K562 (cell line): Measurements from ENCODE around the gene CCDC106. TPM values are rescaled to one million over a fixed set of nuclear protein-coding genes. Genes with fewer than 3 reads are reported as not detected.
A peak's percentile ranks its signal among the peaks of the same experiment; 100 is the strongest.

Source experiments
- GTF2E2 ChIP-seq: fragments of 200-800 bp; sonication (Bioruptor generic); IDR thresholded peaks from 2 replicates; pipeline ENCODE4 v1.6.1; 2016; ENCODE audit warnings: missing genetic modification characterization, missing compliant biosample characterization
- MCM7 ChIP-seq, 2 experiments: fragments of 450-650 bp; IDR thresholded peaks; 2 replicates each; pipeline ENCODE4 v1.6.1; 2016 to 2018
- NFATC3 ChIP-seq: fragments of 450-650 bp; IDR thresholded peaks from 2 replicates; pipeline ENCODE4 v1.6.1; 2017; ENCODE audit warnings: mild to moderate bottlenecking
- PPARD ChIP-seq: fragments of 250-450 bp; sonication (Bioruptor Pico); IDR thresholded peaks from 2 replicates; pipeline ENCODE4 v1.8.0; 2022; ENCODE audit warnings: inconsistent platforms, mild to moderate bottlenecking, moderate library complexity
- PRMT5 ChIP-seq: sonication (generic); formaldehyde crosslinking; IDR thresholded peaks from 2 replicates; pipeline ENCODE4 v1.5.0; 2020; ENCODE audit warnings: missing genetic modification reagents
- PTTG1 ChIP-seq: fragments of 450-650 bp; IDR thresholded peaks from 2 replicates; pipeline ENCODE4 v1.6.1; 2016; ENCODE audit warnings: low read depth, mild to moderate bottlenecking, missing genetic modification characterization, missing compliant biosample characterization
- RCOR1 ChIP-seq, 2 experiments: IDR thresholded peaks; 2 replicates each; pipeline ENCODE4 v1.6.1; 2012; ENCODE audit warnings: low read depth in 2 of 2, low read length in 2 of 2, borderline replicate concordance in 1 of 2, improper control_type of control experiment in 1 of 2
- RFX1 ChIP-seq: fragments of 450-650 bp; IDR thresholded peaks from 2 replicates; pipeline ENCODE4 v1.6.1; 2016; ENCODE audit warnings: mild to moderate bottlenecking, moderate library complexity
- RHOXF2B ChIP-seq: fragments of 250-450 bp; sonication (Bioruptor Pico); conservative IDR thresholded peaks from 2 replicates; pipeline ENCODE4 v1.5.1; 2021
- RUNX1 ChIP-seq: sonication (generic); IDR thresholded peaks from 2 replicates; pipeline ENCODE4 v1.6.1; 2016; ENCODE audit warnings: antibody characterized with exemption, low read depth
- SRSF1 ChIP-seq: fragments of 200-400 bp; formaldehyde crosslinking; IDR thresholded peaks from 2 replicates; pipeline ENCODE4 v1.6.1; 2017; ENCODE audit warnings: mild to moderate bottlenecking, low read depth, low read length, moderate library complexity
- ZNF174 ChIP-seq: fragments of 250-450 bp; sonication (Bioruptor Pico); IDR thresholded peaks from 2 replicates; pipeline ENCODE4 v1.4.0; 2020; ENCODE audit warnings: mild to moderate bottlenecking
- ZNF589 ChIP-seq: fragments of 200-800 bp; sonication (Bioruptor generic); IDR thresholded peaks from 2 replicates; pipeline ENCODE4 v1.6.1; 2016; ENCODE audit warnings: low read depth, missing genetic modification characterization, missing compliant biosample characterization
- ZSCAN29 ChIP-seq: fragments of 450-650 bp; IDR thresholded peaks from 2 replicates; pipeline ENCODE4 v1.6.1; 2017
- polyA plus RNA-seq, 8 experiments: library from polyadenylated mRNA; depleted of rRNA in 4 of 8; stranded (reverse) in 5 of 8; unstranded in 3 of 8; fragments of >200 nt; fragmentation: Nextera tagmentation in 2 of 8; fragmentation: Illumina TruSeq in 1 of 8; extraction: Ambion mirVana in 2 of 8; extraction: Trizol in 1 of 8; gene quantifications; 2 replicates each; pipeline versions ENCODE4 v1.2.1 to v1.2.3, GENCODE V29; 2011 to 2014; ENCODE audit warnings: inconsistent platforms in 1 of 8, missing spikeins in 1 of 8
- total RNA-seq, 7 experiments: library from RNA; depleted of rRNA in 6 of 7; stranded (reverse); fragments of >200 nt in 6 of 7; fragmentation: Illumina TruSeq in 2 of 7; extraction: Trizol in 2 of 7; gene quantifications; 2 replicates each; pipeline versions ENCODE4 v1.2.1 to v1.2.3, GENCODE V29; 2011 to 2021; ENCODE audit warnings: low replicate concordance in 1 of 7
- TF ChIP-seq, protein P1 (sequence below): fragments of 450-650 bp; IDR thresholded peaks from 2 replicates; pipeline ENCODE4 v1.6.1; 2016; ENCODE audit warnings: mild to moderate bottlenecking, moderate library complexity
- TF ChIP-seq, protein P2 (sequence below): fragments of 450-650 bp; formaldehyde crosslinking; IDR thresholded peaks from 2 replicates; pipeline ENCODE4 v1.4.0; 2022; ENCODE audit warnings: mild to moderate bottlenecking, moderate library complexity
- TF ChIP-seq, protein P3 (sequence below): sonication (generic); formaldehyde crosslinking; IDR thresholded peaks from 2 replicates; pipeline ENCODE4 v1.8.1; 2022; ENCODE audit warnings: missing genetic modification reagents

Gene CCDC106
- total and polyA plus RNA-seq, 9 of the 15 experiments (the other 6 are each of a cell fraction or from before 2014, with no cell fraction given): 0.10 to 27.5 (median 15.0) TPM; not detected in 1

DNA sequence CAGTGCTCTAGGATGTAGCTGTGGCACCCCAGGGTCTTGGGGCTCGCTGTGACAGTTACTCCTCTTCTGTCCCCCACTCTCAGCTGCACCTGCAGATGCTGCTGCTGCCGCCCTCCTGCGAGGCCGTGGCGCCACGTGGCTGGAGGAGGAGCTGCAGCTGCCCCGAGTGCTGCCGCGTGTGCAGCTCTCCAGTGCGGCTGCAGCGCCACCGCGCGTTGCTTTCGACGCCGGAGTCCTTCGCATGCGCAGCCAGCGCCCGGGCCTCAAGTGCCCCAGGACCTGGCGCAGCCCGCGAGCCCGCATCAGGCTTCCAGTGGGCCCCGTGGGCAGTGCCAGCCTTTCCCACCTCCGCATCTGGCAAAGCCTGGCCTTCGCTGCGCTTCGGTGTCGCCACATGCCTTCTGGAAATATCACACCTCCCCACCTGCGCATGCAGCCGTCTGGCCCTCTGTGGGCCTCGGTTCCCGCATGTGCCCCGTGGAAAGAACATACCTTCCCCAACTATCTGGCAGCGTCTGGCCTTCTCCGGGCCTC, 7.9 kb upstream of the CCDC106 start (continued):
- TF ChIP-seq, protein P1, sequence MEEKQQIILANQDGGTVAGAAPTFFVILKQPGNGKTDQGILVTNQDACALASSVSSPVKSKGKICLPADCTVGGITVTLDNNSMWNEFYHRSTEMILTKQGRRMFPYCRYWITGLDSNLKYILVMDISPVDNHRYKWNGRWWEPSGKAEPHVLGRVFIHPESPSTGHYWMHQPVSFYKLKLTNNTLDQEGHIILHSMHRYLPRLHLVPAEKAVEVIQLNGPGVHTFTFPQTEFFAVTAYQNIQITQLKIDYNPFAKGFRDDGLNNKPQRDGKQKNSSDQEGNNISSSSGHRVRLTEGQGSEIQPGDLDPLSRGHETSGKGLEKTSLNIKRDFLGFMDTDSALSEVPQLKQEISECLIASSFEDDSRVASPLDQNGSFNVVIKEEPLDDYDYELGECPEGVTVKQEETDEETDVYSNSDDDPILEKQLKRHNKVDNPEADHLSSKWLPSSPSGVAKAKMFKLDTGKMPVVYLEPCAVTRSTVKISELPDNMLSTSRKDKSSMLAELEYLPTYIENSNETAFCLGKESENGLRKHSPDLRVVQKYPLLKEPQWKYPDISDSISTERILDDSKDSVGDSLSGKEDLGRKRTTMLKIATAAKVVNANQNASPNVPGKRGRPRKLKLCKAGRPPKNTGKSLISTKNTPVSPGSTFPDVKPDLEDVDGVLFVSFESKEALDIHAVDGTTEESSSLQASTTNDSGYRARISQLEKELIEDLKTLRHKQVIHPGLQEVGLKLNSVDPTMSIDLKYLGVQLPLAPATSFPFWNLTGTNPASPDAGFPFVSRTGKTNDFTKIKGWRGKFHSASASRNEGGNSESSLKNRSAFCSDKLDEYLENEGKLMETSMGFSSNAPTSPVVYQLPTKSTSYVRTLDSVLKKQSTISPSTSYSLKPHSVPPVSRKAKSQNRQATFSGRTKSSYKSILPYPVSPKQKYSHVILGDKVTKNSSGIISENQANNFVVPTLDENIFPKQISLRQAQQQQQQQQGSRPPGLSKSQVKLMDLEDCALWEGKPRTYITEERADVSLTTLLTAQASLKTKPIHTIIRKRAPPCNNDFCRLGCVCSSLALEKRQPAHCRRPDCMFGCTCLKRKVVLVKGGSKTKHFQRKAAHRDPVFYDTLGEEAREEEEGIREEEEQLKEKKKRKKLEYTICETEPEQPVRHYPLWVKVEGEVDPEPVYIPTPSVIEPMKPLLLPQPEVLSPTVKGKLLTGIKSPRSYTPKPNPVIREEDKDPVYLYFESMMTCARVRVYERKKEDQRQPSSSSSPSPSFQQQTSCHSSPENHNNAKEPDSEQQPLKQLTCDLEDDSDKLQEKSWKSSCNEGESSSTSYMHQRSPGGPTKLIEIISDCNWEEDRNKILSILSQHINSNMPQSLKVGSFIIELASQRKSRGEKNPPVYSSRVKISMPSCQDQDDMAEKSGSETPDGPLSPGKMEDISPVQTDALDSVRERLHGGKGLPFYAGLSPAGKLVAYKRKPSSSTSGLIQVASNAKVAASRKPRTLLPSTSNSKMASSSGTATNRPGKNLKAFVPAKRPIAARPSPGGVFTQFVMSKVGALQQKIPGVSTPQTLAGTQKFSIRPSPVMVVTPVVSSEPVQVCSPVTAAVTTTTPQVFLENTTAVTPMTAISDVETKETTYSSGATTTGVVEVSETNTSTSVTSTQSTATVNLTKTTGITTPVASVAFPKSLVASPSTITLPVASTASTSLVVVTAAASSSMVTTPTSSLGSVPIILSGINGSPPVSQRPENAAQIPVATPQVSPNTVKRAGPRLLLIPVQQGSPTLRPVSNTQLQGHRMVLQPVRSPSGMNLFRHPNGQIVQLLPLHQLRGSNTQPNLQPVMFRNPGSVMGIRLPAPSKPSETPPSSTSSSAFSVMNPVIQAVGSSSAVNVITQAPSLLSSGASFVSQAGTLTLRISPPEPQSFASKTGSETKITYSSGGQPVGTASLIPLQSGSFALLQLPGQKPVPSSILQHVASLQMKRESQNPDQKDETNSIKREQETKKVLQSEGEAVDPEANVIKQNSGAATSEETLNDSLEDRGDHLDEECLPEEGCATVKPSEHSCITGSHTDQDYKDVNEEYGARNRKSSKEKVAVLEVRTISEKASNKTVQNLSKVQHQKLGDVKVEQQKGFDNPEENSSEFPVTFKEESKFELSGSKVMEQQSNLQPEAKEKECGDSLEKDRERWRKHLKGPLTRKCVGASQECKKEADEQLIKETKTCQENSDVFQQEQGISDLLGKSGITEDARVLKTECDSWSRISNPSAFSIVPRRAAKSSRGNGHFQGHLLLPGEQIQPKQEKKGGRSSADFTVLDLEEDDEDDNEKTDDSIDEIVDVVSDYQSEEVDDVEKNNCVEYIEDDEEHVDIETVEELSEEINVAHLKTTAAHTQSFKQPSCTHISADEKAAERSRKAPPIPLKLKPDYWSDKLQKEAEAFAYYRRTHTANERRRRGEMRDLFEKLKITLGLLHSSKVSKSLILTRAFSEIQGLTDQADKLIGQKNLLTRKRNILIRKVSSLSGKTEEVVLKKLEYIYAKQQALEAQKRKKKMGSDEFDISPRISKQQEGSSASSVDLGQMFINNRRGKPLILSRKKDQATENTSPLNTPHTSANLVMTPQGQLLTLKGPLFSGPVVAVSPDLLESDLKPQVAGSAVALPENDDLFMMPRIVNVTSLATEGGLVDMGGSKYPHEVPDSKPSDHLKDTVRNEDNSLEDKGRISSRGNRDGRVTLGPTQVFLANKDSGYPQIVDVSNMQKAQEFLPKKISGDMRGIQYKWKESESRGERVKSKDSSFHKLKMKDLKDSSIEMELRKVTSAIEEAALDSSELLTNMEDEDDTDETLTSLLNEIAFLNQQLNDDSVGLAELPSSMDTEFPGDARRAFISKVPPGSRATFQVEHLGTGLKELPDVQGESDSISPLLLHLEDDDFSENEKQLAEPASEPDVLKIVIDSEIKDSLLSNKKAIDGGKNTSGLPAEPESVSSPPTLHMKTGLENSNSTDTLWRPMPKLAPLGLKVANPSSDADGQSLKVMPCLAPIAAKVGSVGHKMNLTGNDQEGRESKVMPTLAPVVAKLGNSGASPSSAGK: peak; percentile 100
- TF ChIP-seq PPARD (CRISPR knock-in tag): peak; percentile 47; the same call in 1 of the 2 replicates
- TF ChIP-seq ZSCAN29: no peak
- no peak for TF ChIP-seq RHOXF2B (CRISPR knock-in tag)
- no peak for TF ChIP-seq RFX1
- no peak for TF ChIP-seq SRSF1
- no peak for TF ChIP-seq PTTG1 (tag)
- TF ChIP-seq, protein P2, sequence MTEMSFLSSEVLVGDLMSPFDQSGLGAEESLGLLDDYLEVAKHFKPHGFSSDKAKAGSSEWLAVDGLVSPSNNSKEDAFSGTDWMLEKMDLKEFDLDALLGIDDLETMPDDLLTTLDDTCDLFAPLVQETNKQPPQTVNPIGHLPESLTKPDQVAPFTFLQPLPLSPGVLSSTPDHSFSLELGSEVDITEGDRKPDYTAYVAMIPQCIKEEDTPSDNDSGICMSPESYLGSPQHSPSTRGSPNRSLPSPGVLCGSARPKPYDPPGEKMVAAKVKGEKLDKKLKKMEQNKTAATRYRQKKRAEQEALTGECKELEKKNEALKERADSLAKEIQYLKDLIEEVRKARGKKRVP (CRISPR knock-in tag): 0 out of 2 replicates have a peak, but pooled peaks have one; percentile 12
- no peak for TF ChIP-seq MCM7 (IDR thresholded peaks at IDR 0.05)
- no peak for TF ChIP-seq NFATC3
- TF ChIP-seq, protein P3, sequence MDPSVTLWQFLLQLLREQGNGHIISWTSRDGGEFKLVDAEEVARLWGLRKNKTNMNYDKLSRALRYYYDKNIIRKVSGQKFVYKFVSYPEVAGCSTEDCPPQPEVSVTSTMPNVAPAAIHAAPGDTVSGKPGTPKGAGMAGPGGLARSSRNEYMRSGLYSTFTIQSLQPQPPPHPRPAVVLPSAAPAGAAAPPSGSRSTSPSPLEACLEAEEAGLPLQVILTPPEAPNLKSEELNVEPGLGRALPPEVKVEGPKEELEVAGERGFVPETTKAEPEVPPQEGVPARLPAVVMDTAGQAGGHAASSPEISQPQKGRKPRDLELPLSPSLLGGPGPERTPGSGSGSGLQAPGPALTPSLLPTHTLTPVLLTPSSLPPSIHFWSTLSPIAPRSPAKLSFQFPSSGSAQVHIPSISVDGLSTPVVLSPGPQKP (CRISPR knock-in tag): peak; percentile 70; the same call in 1 of the 2 replicates
- peak; percentile 91 for TF ChIP-seq PRMT5
- no peak for TF ChIP-seq GTF2E2 (tag)
- TF ChIP-seq RCOR1 (IDR thresholded peaks at IDR 0.05; ENCODE audit: borderline replicate concordance in 1 of 2, low read depth in 2 of 2, low read length in 2 of 2): no peak
- TF ChIP-seq ZNF174 (CRISPR knock-in tag): no peak
- 0 out of 2 replicates have a peak, but pooled peaks have one; percentile 14 for TF ChIP-seq ZNF589 (CRISPR knock-in tag)
- no peak for TF ChIP-seq RUNX1
